ENCODE results near the gene ACLY. TPM values are rescaled to one million over a fixed set of nuclear protein-coding genes. Genes with fewer than 3 reads are reported as not detected.
"Not testable (repeated sequence)": the region's sequence is repeated elsewhere in the genome, so short reads cannot be mapped to it uniquely, and the experiment has no call there.

ACLY gene
- total RNA-seq, 1 donor from 2014 or later = 143 TPM

GRCh38 chr17:41939044-41939692, 20.4 kb upstream of the ACLY start:
- no peaks in the 10 kb centered on the region for H3K4me1 Mint-ChIP-seq
- no peak for ATAC-seq (ENCODE audit: low read depth)
- CTCF ChIA-PET = no interaction called here

GRCh38 chr17:41937970-41938954, 19.5 kb upstream of the ACLY start:
- H3K27ac Mint-ChIP-seq = no peak overlapping the region
- H3K9me3 Mint-ChIP-seq = no peaks in the 10 kb centered on the region
- DNase-seq = no peak
- ChIA-PET CTCF (no interaction called here), POLR2A (no interaction called here)
- no peak for ATAC-seq (ENCODE audit: low read depth)
- intact Hi-C loops (cut with micrococcal nuclease) = no loop called here
- no peaks in the 10 kb centered on the region for H3K27me3 Mint-ChIP-seq
- H3K4me1 Mint-ChIP-seq = no peaks in the 10 kb centered on the region
- no peak for TF ChIP-seq CTCF (IDR thresholded peaks at IDR 0.05)
- no peak overlapping the region for H3K4me3 Mint-ChIP-seq
- no peaks in the 10 kb centered on the region for H3K36me3 Mint-ChIP-seq (ENCODE audit: low read depth)

More at GRCh38 chr17:41939044-41939692, 20.4 kb upstream of the ACLY start:
- intact Hi-C loops (cut with micrococcal nuclease) = no loop called here
- TF ChIP-seq CTCF (IDR thresholded peaks at IDR 0.05) = no peak
- no peak for DNase-seq
- H3K27me3 Mint-ChIP-seq = no peaks in the 10 kb centered on the region
- POLR2A ChIA-PET = no interaction called here
- H3K4me3 Mint-ChIP-seq = no peak overlapping the region
- H3K36me3 Mint-ChIP-seq (ENCODE audit: low read depth) = no peaks in the 10 kb centered on the region
- no peak overlapping the region for H3K27ac Mint-ChIP-seq
- H3K9me3 Mint-ChIP-seq = no peaks in the 10 kb centered on the region

GRCh38 chr17:41935641-41936040, 16.9 kb upstream of the ACLY start:
- TF ChIP-seq CTCF (IDR thresholded peaks at IDR 0.05) = no peak
- ChIA-PET CTCF (no interaction called here), POLR2A (interaction anchor here (1.7 kb wide), 1 partner anchor 30 kb away, joined by 6 read pairs; no protein-coding TSS in a partner anchor)
- H3K9me3 Mint-ChIP-seq = no peaks in the 10 kb centered on the region
- ATAC-seq (ENCODE audit: low read depth) (no peak), DNase-seq (no peak)
- peaks cover 9% of the 10 kb centered on the region for H3K4me1 Mint-ChIP-seq
- no peaks in the 10 kb centered on the region for H3K27me3 Mint-ChIP-seq
- no peak overlapping the region for H3K27ac Mint-ChIP-seq
- H3K36me3 Mint-ChIP-seq (ENCODE audit: low read depth) = peaks cover under 1% of the 10 kb centered on the region
- intact Hi-C loops (cut with micrococcal nuclease) = no loop called here
- H3K4me3 Mint-ChIP-seq = no peak overlapping the region

GRCh38 chr17:41932816-41933389, 14.2 kb upstream of the ACLY start:
- H3K9me3 Mint-ChIP-seq = no peaks in the 10 kb centered on the region
- H3K4me1 Mint-ChIP-seq = peaks cover 28% of the 10 kb centered on the region
- H3K27ac Mint-ChIP-seq = peak overlapping the region; percentile 14
- ATAC-seq (ENCODE audit: low read depth) (no peak), DNase-seq (no peak)
- intact Hi-C loops (cut with micrococcal nuclease) = no loop called here
- H3K36me3 Mint-ChIP-seq (ENCODE audit: low read depth) = peaks cover 4% of the 10 kb centered on the region
- no peak overlapping the region for H3K4me3 Mint-ChIP-seq
- ChIA-PET CTCF (interaction anchor here (1.4 kb wide), 1 partner anchor 249 kb away, joined by 3 read pairs; no protein-coding TSS in a partner anchor), POLR2A (interaction anchor here (0.7 to 0.9 kb wide), 3 partner anchors 13 to 242 kb away, joined by 3 to 8 read pairs (median 3); no protein-coding TSS in a partner anchor)
- H3K27me3 Mint-ChIP-seq = no peaks in the 10 kb centered on the region
- TF ChIP-seq CTCF (IDR thresholded peaks at IDR 0.05) = no peak

DNA sequence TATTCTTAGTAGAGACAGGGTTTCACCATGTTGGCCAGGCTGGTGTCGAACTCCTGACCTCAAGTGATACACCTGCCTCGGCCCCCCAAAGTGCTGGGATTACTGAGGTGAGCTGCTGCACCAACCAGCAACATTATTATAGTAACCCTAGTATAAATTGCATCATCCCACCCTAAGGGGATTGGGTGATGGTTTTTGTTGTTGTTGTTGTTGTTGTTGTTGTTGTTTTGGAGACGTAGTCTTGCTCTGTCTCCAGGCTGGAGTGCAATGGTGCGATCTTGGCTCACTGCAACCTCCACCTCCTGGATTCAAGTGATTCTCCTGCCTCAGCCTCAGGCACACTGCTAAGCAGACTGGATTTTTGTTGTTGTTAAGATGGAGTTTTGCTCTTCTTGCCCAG, 13.0 kb upstream of the ACLY start:
- peaks cover 30% of the 10 kb centered on the region for H3K4me1 Mint-ChIP-seq
- H3K36me3 Mint-ChIP-seq (ENCODE audit: low read depth); H3K9me3 Mint-ChIP-seq; H3K27me3 Mint-ChIP-seq; intact Hi-C loops (cut with micrococcal nuclease); ATAC-seq (ENCODE audit: low read depth); POLR2A ChIA-PET; H3K4me3 Mint-ChIP-seq; CTCF ChIA-PET; DNase-seq; H3K27ac Mint-ChIP-seq: not testable (repeated sequence)

GRCh38 chr17:41930833-41931156, 12.0 kb upstream of the ACLY start:
- Mint-ChIP-seq H3K4me3 (peak overlapping the region; percentile 94), H3K27ac (peak overlapping the region; percentile 97), H3K4me1 (peaks cover 36% of the 10 kb centered on the region)
- H3K36me3 Mint-ChIP-seq (ENCODE audit: low read depth); DNase-seq; H3K27me3 Mint-ChIP-seq; H3K9me3 Mint-ChIP-seq: not testable (repeated sequence)
- CTCF ChIA-PET = interaction anchor here (1.2 kb wide), 1 partner anchor 12 kb away, joined by 3 read pairs; the partner anchor contains the start of gene ACLY
- POLR2A ChIA-PET = interaction anchor here (0.5 to 3.7 kb wide), 13 partner anchors 10 to 1831 kb away, joined by 3 to 50 read pairs (median 5); partner anchors contain the start of genes ACLY, CASC3, CNP and DNAJC7
- intact Hi-C loops (cut with micrococcal nuclease) = loop anchor here (1.0 kb wide), 3 partner anchors 11 to 225 kb away; partner anchors contain the start of gene CNP
- ATAC-seq (ENCODE audit: low read depth) = peak; percentile 42
